HG02588 (cell line): ENCODE results near the gene SOX2.

Experiments used
- ATAC-seq: cut with Tn5 transposase; IDR thresholded peaks from one replicate; pipeline ENCODE4 v1.9.1; 2021; ENCODE audit warnings: mild to moderate bottlenecking, moderate library complexity; ENCODE audit not compliant: unreplicated experiment

The SOX2 gene

GRCh38 chr3:181722156-181722555 lies 10.4 kb downstream of the SOX2 start:
- no peak for ATAC-seq

GRCh38 chr3:181722766-181723425 lies 11.2 kb downstream of the SOX2 start:
- ATAC-seq: no peak

- ATAC-seq: no peak
Observed at GRCh38 chr3:181723625-181724191, 12.0 kb downstream of the SOX2 start.

DNA sequence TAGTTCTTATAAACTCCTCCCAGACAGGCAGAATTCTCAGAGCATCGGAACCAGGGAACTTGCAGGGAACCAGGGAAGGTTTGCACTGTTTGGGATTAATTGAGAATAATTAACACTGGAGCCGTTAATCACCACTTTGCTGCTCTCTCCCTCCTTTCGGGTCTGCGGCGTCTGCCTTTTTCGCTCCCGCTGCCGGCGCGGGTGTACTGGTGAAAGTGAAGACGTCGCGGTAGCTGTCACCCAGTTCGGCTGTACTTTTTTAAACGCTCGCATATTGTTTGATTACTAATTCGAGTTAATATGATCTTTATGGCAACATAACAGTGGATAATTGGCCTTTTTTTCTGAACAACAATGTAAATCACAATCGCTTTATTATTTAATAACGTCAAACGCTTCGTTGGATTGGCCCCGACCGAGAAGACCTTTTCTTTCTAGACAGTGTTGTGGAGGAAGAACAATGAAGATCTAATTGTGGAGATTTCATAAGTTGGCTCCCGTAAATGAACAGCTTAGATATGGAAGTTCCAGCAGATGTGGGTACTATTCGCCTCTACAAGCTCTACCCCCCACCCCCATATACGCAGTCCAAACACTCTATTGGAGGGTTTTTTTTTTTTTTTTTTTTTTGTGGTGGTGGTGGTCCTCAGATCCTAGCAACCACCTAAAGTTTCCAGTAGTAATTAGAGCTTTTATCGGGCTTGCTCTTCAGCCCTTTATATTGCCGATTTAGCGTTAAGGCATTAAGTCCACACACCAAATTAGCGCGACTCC lies 12.7 kb downstream of the SOX2 start:
- ATAC-seq: no peak

GRCh38 chr3:181725131-181725731 lies 13.5 kb downstream of the SOX2 start:
- no peak for ATAC-seq

GRCh38 chr3:181725830-181726229 lies 14.1 kb downstream of the SOX2 start:
- ATAC-seq: no peak

DNA sequence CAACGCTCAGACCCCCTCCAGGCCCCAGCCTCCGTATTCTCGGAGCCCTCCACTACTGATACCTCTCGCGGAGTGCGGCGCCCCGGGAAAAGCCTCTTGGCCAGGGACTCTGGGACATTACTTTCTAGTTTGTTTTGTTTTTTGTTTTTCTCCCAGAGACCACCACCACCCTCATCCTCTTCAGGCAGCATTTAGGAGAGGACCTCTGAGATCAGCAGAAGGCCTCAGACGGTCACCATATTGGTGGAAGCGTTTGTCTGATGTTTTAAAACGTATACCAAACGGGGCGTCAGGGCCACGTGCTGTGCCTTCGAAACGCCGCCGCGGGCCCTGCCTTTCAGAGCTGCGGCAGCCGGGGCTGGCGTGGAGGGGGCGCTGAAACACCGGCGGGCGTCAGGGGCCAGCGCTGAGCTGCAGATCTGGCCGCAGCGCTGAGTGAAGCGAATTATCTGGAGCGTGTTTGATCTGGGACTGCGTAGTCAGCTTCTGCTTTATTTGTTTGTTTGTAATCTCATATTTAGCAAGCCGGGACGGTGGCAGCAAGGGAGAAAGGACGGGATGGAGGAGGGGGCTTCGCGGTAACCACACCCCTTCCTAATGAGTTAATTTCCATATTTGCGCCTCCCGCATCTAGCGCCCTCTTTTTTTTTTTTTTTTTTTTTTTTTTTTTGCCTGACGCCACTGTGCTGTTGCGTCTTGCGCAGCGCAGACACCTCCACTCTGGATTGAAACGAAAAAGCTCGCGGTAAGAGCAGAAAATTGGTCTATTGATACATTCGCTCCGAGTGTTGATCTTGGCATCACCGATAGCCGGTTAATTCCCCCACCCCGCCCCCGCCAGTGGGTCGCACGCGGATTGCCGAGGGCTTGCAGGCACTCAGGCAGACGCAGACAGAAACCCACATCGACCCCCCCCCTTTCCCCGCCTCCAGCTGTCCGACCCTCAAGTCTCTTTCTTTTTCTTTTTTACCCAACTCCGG lies 14.9 kb downstream of the SOX2 start:
- ATAC-seq: no peak

- no peak for ATAC-seq
Observed at GRCh38 chr3:181727341-181728032, 15.8 kb downstream of the SOX2 start.

DNA sequence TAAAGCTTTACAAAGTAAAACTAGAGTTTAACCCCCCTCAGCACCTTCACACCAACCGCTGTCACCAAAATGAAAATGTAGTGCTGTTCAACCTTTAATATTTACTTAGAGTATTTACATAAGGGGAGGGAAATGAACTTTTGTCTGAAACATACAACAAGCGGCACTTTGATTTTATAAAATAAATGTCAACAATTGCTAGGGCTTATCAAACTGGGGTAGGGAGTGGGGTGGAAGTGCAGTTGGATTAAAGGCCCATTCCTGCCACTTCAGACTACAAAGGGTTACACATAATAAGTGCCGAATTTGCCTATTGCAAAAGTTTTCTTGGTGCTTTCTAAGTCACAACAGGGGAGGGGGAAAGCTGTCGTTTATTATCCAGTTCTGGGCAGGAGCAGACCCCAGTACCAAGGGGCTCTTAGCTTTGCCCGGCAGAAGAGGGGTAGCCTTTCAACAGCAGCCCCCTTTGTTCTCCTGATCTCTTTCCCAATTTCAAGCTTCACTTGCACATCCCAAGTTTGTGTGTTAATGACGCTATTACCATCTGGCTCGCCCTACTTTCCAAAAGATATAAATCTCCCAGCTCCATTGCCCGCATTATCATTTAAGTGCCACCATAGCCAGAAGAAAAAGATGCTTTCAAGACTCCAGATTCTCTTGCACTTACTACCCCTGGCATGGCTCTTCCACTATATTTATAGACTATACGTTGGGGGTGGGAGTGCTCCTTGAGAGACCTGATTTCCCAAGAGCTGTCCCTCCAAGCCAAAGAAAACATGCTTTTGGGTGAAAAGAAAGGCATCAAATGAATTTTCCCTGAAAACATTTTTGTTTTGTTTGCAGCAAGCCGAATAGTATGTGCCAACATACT lies 17.0 kb downstream of the SOX2 start:
- no peak for ATAC-seq

DNA sequence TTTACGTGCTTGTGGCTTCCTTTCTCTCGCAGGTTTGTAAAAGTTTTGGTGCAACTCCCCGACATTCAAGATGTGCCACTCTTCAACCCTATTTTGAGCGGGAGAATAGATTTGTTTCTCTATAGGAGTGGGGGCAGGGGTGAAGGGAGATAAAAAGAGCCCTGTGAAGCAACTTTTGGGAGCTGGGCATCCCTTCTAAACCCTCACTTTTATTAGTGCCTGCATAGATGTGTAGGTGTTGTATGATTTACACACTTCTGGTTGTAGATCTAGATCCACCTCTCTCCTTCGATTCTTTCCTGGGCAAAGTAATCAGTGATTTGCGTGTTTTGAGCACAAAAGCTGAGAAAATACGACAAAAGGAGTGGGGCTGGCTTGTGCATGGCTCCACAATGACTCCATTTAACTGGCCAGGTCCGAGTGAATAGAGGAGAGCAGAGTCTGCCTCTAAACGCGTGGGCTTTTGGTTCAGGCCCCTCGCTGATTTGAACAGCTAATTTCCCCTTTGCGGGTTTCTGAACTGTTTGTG lies 17.7 kb downstream of the SOX2 start:
- ATAC-seq: no peak

DNA sequence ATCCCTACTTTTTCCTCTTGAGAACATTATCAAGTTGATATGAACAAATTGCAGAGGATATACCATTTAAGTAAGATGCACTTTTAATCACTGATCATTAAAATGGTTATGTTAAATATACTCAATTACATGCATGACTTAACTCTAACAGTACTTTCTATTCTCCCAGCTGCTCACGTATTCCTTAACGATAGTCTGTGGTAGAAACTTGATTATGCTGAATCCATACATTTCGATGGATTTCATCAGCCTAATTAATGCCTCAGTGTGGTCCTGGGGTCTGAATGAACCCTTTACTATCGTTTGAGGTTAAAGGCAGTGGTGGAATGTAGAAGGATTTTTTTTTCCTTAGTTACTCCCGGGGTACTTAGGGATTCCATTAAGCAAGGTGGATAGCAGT lies 18.6 kb downstream of the SOX2 start:
- no peak for ATAC-seq

GRCh38 chr3:181730934-181731333 lies 19.2 kb downstream of the SOX2 start:
- ATAC-seq: no peak

GRCh38 chr3:181735911-181736310 lies 24.2 kb downstream of the SOX2 start:
- ATAC-seq: no peak

GRCh38 chr3:181738551-181738950 lies 26.8 kb downstream of the SOX2 start:
- ATAC-seq: no peak

DNA sequence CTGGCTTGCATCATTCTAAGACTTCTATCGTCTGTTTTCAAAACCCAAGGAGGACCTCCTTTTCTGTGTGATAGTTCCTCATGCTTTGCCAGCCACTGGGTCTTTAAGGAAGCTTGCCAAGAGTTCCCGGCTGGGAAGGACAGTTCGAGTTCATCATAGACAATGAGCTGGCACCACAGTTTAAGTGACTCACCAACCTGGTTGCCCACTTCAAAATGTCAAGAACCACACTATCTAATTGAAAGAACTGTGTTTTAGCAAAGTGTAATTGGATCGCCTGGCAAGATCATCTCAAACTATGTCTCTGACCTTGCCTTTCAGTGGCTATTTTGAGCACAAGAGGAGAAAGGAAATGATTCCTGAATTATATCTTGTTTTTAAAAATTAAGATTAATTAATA lies 27.9 kb downstream of the SOX2 start:
- ATAC-seq: no peak

DNA sequence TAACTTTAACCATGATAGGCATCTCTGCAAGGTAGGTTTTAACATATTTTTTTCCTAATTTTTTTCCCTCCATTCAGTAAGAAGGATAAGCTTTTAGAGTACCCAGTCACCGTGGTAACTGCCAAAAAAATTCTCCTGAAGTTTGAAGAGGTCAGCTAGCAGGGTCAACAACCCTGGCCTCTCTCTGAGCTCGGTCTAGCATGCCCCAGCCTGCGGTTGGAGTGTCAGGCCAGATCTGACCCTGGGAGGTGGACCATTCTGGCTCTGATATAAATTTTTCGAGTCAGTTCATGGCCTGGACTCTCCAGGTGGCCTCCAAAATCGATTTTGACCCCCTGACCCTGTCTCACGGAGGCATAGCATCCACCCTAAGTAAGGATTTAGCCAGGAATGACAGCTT lies 29.7 kb downstream of the SOX2 start:
- no peak for ATAC-seq

- ATAC-seq: no peak
Observed at GRCh38 chr3:181752202-181752671, 40.5 kb downstream of the SOX2 start.

- ATAC-seq: no peak
Observed at GRCh38 chr3:181753391-181753790, 41.7 kb downstream of the SOX2 start.

- ATAC-seq: no peak
Observed at GRCh38 chr3:181755959-181756358, 44.2 kb downstream of the SOX2 start.
